HepG2 (cell line): Measurements from ENCODE around the gene PTGER3. TPM values are rescaled to one million over a fixed set of nuclear protein-coding genes. Genes with fewer than 3 reads are reported as not detected.

Experiments used
- DNMT3B ChIP-seq: conservative IDR thresholded peaks from 2 replicates; pipeline ENCODE4 v1.6.1; 2016; ENCODE audit warnings: missing biosample characterization, control low read depth
- FOXP1 ChIP-seq, 2 experiments: fragments of 450-650 bp in 1 of 2; IDR thresholded peaks; 2 replicates each; pipeline ENCODE4 v1.6.1; 2017 to 2018; ENCODE audit warnings: antibody characterized with exemption in 1 of 2
- MTA1 ChIP-seq: sonication (generic); formaldehyde crosslinking; IDR thresholded peaks from 2 replicates; pipeline ENCODE4 v1.4.0; 2020; ENCODE audit warnings: missing genetic modification reagents, mild to moderate bottlenecking, borderline replicate concordance
- NFE2 ChIP-seq: sonication (generic); formaldehyde crosslinking; IDR thresholded peaks from 2 replicates; pipeline ENCODE4 v1.4.0; 2020; ENCODE audit warnings: missing genetic modification reagents
- PAX8 ChIP-seq: sonication (generic); formaldehyde crosslinking; IDR thresholded peaks from 2 replicates; pipeline ENCODE4 v1.8.0; 2022; ENCODE audit warnings: mild to moderate bottlenecking, missing genetic modification reagents, borderline replicate concordance
- POGK ChIP-seq: sonication (generic); formaldehyde crosslinking; conservative IDR thresholded peaks from 2 replicates; pipeline ENCODE4 v1.8.0; 2022; ENCODE audit warnings: mild to moderate bottlenecking, moderate library complexity, missing genetic modification reagents
- REXO4 ChIP-seq: sonication (generic); formaldehyde crosslinking; IDR thresholded peaks from 2 replicates; pipeline ENCODE4 v1.8.0; 2022; ENCODE audit warnings: missing genetic modification reagents, mild to moderate bottlenecking, borderline replicate concordance
- RXRA ChIP-seq: sonication (generic); formaldehyde crosslinking; IDR thresholded peaks from 2 replicates; pipeline ENCODE4 v1.5.1; 2020; ENCODE audit warnings: missing genetic modification reagents
- SUZ12 ChIP-seq: fragments of 150-350 bp; IDR thresholded peaks from 2 replicates; pipeline ENCODE4 v1.6.1; 2014; ENCODE audit warnings: low read depth, low read length
- UBTF ChIP-seq: sonication (generic); formaldehyde crosslinking; IDR thresholded peaks from 2 replicates; pipeline ENCODE4 v1.4.0; 2020; ENCODE audit warnings: mild to moderate bottlenecking, missing genetic modification reagents
- ZFY ChIP-seq: sonication (generic); formaldehyde crosslinking; IDR thresholded peaks from 2 replicates; pipeline ENCODE4 v1.4.0; 2020; ENCODE audit warnings: missing genetic modification reagents
- ZNF207 ChIP-seq: fragments of 450-650 bp; IDR thresholded peaks from 2 replicates; pipeline ENCODE4 v1.6.1; 2016; ENCODE audit warnings: antibody characterized with exemption, borderline replicate concordance
- ZNF567 ChIP-seq: sonication (generic); formaldehyde crosslinking; IDR thresholded peaks from 2 replicates; pipeline ENCODE4 v1.8.1; 2023; ENCODE audit warnings: mild to moderate bottlenecking, missing genetic modification reagents, borderline replicate concordance
- ZNF577 ChIP-seq: sonication (generic); formaldehyde crosslinking; IDR thresholded peaks from 2 replicates; pipeline ENCODE4 v1.4.0; 2020; ENCODE audit warnings: mild to moderate bottlenecking, low read depth, missing genetic modification reagents, borderline replicate concordance
- ZNF687 ChIP-seq: sonication (generic); formaldehyde crosslinking; IDR thresholded peaks from 2 replicates; pipeline ENCODE4 v1.5.1; 2020; ENCODE audit warnings: mild to moderate bottlenecking, missing genetic modification reagents, moderate library complexity
- ZNF724P ChIP-seq: sonication (generic); formaldehyde crosslinking; IDR thresholded peaks from 2 replicates; pipeline ENCODE4 v1.8.0; 2022; ENCODE audit warnings: missing genetic modification reagents, borderline replicate concordance
- ZNF839 ChIP-seq: sonication (generic); formaldehyde crosslinking; IDR thresholded peaks from 2 replicates; pipeline ENCODE4 v1.4.0; 2020; ENCODE audit warnings: missing genetic modification reagents, mild to moderate bottlenecking, borderline replicate concordance
- polyA plus RNA-seq, 8 experiments: library from polyadenylated mRNA; depleted of rRNA in 3 of 8; stranded (reverse) in 7 of 8; unstranded in 1 of 8; fragments of >200 nt; fragmentation: Illumina TruSeq in 4 of 8; extraction: Trizol in 4 of 8; gene quantifications; 2 replicates each; pipeline versions ENCODE4 v1.2.1 to v1.2.3, GENCODE V29; 2011 to 2016; ENCODE audit warnings: low read depth in 4 of 8, missing spikeins in 1 of 8, mixed read lengths in 1 of 8; ENCODE audit not compliant: insufficient read depth in 1 of 8
- total RNA-seq, 5 experiments: library from RNA; depleted of rRNA; stranded (reverse); fragments of >200 nt; fragmentation: Illumina TruSeq; extraction: Trizol; gene quantifications; 2 replicates each; pipeline ENCODE4 v1.2.3, GENCODE V29; 2016; ENCODE audit warnings: low read depth in 1 of 5

The PTGER3 gene
- total and polyA plus RNA-seq, 2 of the 13 experiments (the other 11 are each of a cell fraction or from before 2014, with no cell fraction given) = 0.01 TPM; not detected in 1

GRCh38 chr1:71080739-71081696, 33.4 kb upstream of the PTGER3 start, which contains the start of gene ZRANB2 (continued):
- TF ChIP-seq ZNF577 (CRISPR knock-in tag) (no peak), RXRA (no peak), MTA1 (CRISPR knock-in tag) (no peak), ZNF687 (peak; percentile 50), ZNF839 (no peak), DNMT3B (no peak), SUZ12 (no peak), UBTF (CRISPR knock-in tag) (peak; percentile 18; the same call in 1 of the 2 replicates), POGK (no peak), NFE2 (CRISPR knock-in tag) (no peak), ZFY (CRISPR knock-in tag) (peak; percentile 38), PAX8 (CRISPR knock-in tag) (no peak), ZNF567 (CRISPR knock-in tag) (no peak), FOXP1 (IDR thresholded peaks at IDR 0.05) (no peak), FOXP1 (CRISPR knock-in tag; IDR thresholded peaks at IDR 0.05) (no peak), ZNF724P (CRISPR knock-in tag) (no peak), REXO4 (CRISPR knock-in tag) (no peak), ZNF207 (no peak)
